GM18511 (cell line): Measurements from ENCODE around the gene UPK3BL1.
"Not testable (repeated sequence)": the region's sequence is repeated elsewhere in the genome, so short reads cannot be mapped to it uniquely, and the experiment has no call there.

ENCODE experiments used
- ATAC-seq: cut with Tn5 transposase; IDR thresholded peaks from one replicate; pipeline ENCODE4 v1.9.1; 2021; ENCODE audit warnings: mild to moderate bottlenecking, moderate library complexity; ENCODE audit not compliant: unreplicated experiment

Gene UPK3BL1

GRCh38 chr7:102642691-102643090 lies at the start of gene UPK3BL1:
TSS of gene UPK3BL1 (minus strand) at chr7:102642791. CDS start at chr7:102642741, 50 bp downstream.
- not testable (repeated sequence) for ATAC-seq

- not testable (repeated sequence) for ATAC-seq
These were observed 48.0 kb upstream of the UPK3BL1 start for GRCh38 chr7:102690602-102691001.

GRCh38 chr7:102689436-102690282 lies 47.1 kb upstream of the UPK3BL1 start:
- peak; percentile 75 for ATAC-seq

GRCh38 chr7:102688299-102689036 lies 45.9 kb upstream of the UPK3BL1 start:
- peak; percentile 71 for ATAC-seq

GRCh38 chr7:102682560-102682959 lies 40.0 kb upstream of the UPK3BL1 start:
- not testable (repeated sequence) for ATAC-seq

GRCh38 chr7:102680780-102681179 lies 38.2 kb upstream of the UPK3BL1 start:
- ATAC-seq, result not testable (repeated sequence)

GRCh38 chr7:102675545-102675944 lies 33.0 kb upstream of the UPK3BL1 start:
- not testable (repeated sequence) for ATAC-seq

- ATAC-seq, result not testable (repeated sequence)
These were observed 31.0 kb upstream of the UPK3BL1 start for GRCh38 chr7:102673447-102674067.

- ATAC-seq, result peak; percentile 44
These were observed 29.3 kb upstream of the UPK3BL1 start for GRCh38 chr7:102671956-102672307.

GRCh38 chr7:102671166-102671955 lies 28.8 kb upstream of the UPK3BL1 start, which contains the start of gene POLR2J2:
TSS of gene POLR2J2 (minus strand) at chr7:102671663. CDS start at chr7:102671601, 62 bp downstream.
- ATAC-seq, result peak; percentile 81

- not testable (repeated sequence) for ATAC-seq
These were observed 24.9 kb upstream of the UPK3BL1 start for GRCh38 chr7:102667523-102667922.

- ATAC-seq, result not testable (repeated sequence)
These were observed 24.3 kb upstream of the UPK3BL1 start for GRCh38 chr7:102666850-102667249.

GRCh38 chr7:102664765-102665164 lies 22.2 kb upstream of the UPK3BL1 start:
- not testable (repeated sequence) for ATAC-seq

- not testable (repeated sequence) for ATAC-seq
These were observed 7.3 kb upstream of the UPK3BL1 start, which contains the start of gene SPDYE2B for GRCh38 chr7:102649924-102650323. TSS of gene SPDYE2B (plus strand) at chr7:102650319. CDS start at chr7:102652349, 2,030 bp downstream.

GRCh38 chr7:102647813-102648212 lies 5.2 kb upstream of the UPK3BL1 start:
- ATAC-seq, result not testable (repeated sequence)

- ATAC-seq, result not testable (repeated sequence)
These were observed 813 bp upstream of the UPK3BL1 start for GRCh38 chr7:102643404-102643803.

- ATAC-seq, result not testable (repeated sequence)
These were observed 3.7 kb downstream of the UPK3BL1 start for GRCh38 chr7:102638848-102639247.

GRCh38 chr7:102636956-102637355 lies 5.6 kb downstream of the UPK3BL1 start:
- not testable (repeated sequence) for ATAC-seq

GRCh38 chr7:102635354-102635753 lies 7.2 kb downstream of the UPK3BL1 start:
- ATAC-seq, result not testable (repeated sequence)

GRCh38 chr7:102634299-102634698 lies 8.3 kb downstream of the UPK3BL1 start:
- ATAC-seq, result not testable (repeated sequence)
